Small intestine (tissue), 7 donors: ENCODE measurements around the gene FBH1. TPM values are rescaled to one million over a fixed set of nuclear protein-coding genes. Genes with fewer than 3 reads are reported as not detected.

Source experiments
- DNase-seq, 2 donors: peaks; one replicate each; pipeline versions ENCODE4 v3.0.0 to v3.0.0-alpha.2; 2013
- FAIRE-seq: peaks from 2 replicates; lab custom pipeline; 2012; peaks lifted over from hg19 to GRCh38; lab: Jason Lieb, UNC
- H3K27ac ChIP-seq, 3 donors: one replicate each; pipeline ENCODE4 v1.5.1; 2013; ENCODE audit warnings: low read length in 2 of 3, mild to moderate bottlenecking in 2 of 3, control low read depth in 1 of 3, inconsistent platforms in 1 of 3, low read depth in 1 of 3, moderate library complexity in 1 of 3
- H3K27me3 ChIP-seq, 3 donors: one replicate each; pipeline ENCODE4 v1.6.1; 2013; ENCODE audit warnings: low read length in 3 of 3, inconsistent platforms in 1 of 3; ENCODE audit not compliant: control insufficient read depth in 3 of 3, insufficient read depth in 3 of 3
- H3K36me3 ChIP-seq, 3 donors: one replicate each; pipeline ENCODE4 v1.6.1; 2013; ENCODE audit warnings: low read length in 3 of 3, inconsistent platforms in 1 of 3, low read depth in 1 of 3, mild to moderate bottlenecking in 1 of 3, moderate library complexity in 1 of 3; ENCODE audit not compliant: control insufficient read depth in 3 of 3, insufficient read depth in 2 of 3
- H3K4me1 ChIP-seq, 3 donors: one replicate each; pipeline ENCODE4 v1.6.1; 2013; ENCODE audit warnings: low read length in 2 of 3, inconsistent platforms in 1 of 3, low read depth in 1 of 3, mild to moderate bottlenecking in 1 of 3, moderate library complexity in 1 of 3; ENCODE audit not compliant: control insufficient read depth in 3 of 3, insufficient read depth in 2 of 3
- H3K4me3 ChIP-seq, 3 donors: one replicate each; pipeline ENCODE4 v1.5.1; 2013; ENCODE audit warnings: low read length in 3 of 3, control low read depth in 1 of 3, inconsistent platforms in 1 of 3, low read depth in 1 of 3, mild to moderate bottlenecking in 1 of 3, moderate library complexity in 1 of 3
- H3K9me3 ChIP-seq, 2 donors: one replicate each; pipeline ENCODE4 v1.6.1; 2013; ENCODE audit warnings: low read depth in 1 of 2, low read length in 1 of 2; ENCODE audit not compliant: control insufficient read depth in 2 of 2, insufficient read depth in 1 of 2
- WGBS, 3 donors: extraction: QIAGEN DNeasy Blood & Tissue Kit; methylation state at CpG; one replicate each; pipeline ENCODE4 v1.1.7; 2013; 5-methylcytosine and 5-hydroxymethylcytosine counted together
- polyA plus RNA-seq, 4 donors: library from polyadenylated mRNA; stranded (reverse) in 3 of 4; unstranded in 1 of 4; fragments of 200-250 nt in 3 of 4; fragments of 120-200 nt in 1 of 4; gene quantifications; one replicate each; pipeline versions ENCODE4 v1.2.1 to v1.2.3, GENCODE V29; 2013
- donor health status: healthy with polysubstance abuse.
- donor health status: control.
- donor health status: control.
- donor health status: Bipolar disorder and iron deficiency.
- donor health status: healthy.

Gene FBH1
- polyA plus RNA-seq, 4 donors: 38.8 to 89.9 (median 67.5) TPM

GRCh38 chr10:5970066-5970465 is 80.0 kb downstream of the FBH1 start:
- H3K27me3 ChIP-seq: no peaks in the 10 kb centered on the region
- H3K4me3 ChIP-seq: no peak overlapping the region
- H3K27ac ChIP-seq: no peak overlapping the region
- FAIRE-seq (no peak), DNase-seq (no peak)
- peaks cover 5 to 12% (median 10%) of the 10 kb centered on the region in 3 donors for H3K4me1 ChIP-seq
- 28 to 63% (median 43%) methylated on average over 2 of the region's 2 CpGs for WGBS, 3 donors
- H3K9me3 ChIP-seq: no peaks in the 10 kb centered on the region
- H3K36me3 ChIP-seq: peaks cover 0 to 16% (median 0%) of the 10 kb centered on the region in 3 donors

- Histone ChIP-seq H3K4me1 (peaks cover 5 to 16% (median 10%) of the 10 kb centered on the region in 3 donors), H3K36me3 (peaks cover 0 to 11% (median 0%) of the 10 kb centered on the region in 3 donors), H3K27ac (peak overlapping the region in 1 of 3 donors; percentile 72), H3K27me3 (no peaks in the 10 kb centered on the region), H3K4me3 (no peak overlapping the region), H3K9me3 (no peaks in the 10 kb centered on the region)
- FAIRE-seq (no peak), DNase-seq (no peak)
- 68 to 78% (median 71%) methylated on average over 3 of the region's 3 CpGs for WGBS, 3 donors
These were observed 80.5 kb downstream of the FBH1 start for GRCh38 chr10:5970527-5970926.

- H3K4me1 ChIP-seq: peaks cover 5 to 16% (median 10%) of the 10 kb centered on the region in 3 donors
- DNase-seq: peak; percentile 70 to 96
These were observed 81.3 kb downstream of the FBH1 start for GRCh38 chr10:5971315-5971832.

GRCh38 chr10:5971886-5972285 is 81.8 kb downstream of the FBH1 start:
- 43 to 56% (median 45%) methylated on average over 4 of the region's 4 CpGs for WGBS, 3 donors
- H3K27ac ChIP-seq: peak overlapping the region; percentile 61 to 93 (median 65)
- no peak for FAIRE-seq
- no peak for DNase-seq
- no peak overlapping the region for H3K4me3 ChIP-seq
- peaks cover 5 to 16% (median 10%) of the 10 kb centered on the region in 3 donors for H3K4me1 ChIP-seq
- peaks cover 0 to 6% (median 0%) of the 10 kb centered on the region in 3 donors for H3K36me3 ChIP-seq
- H3K27me3 ChIP-seq: no peaks in the 10 kb centered on the region
- H3K9me3 ChIP-seq: no peaks in the 10 kb centered on the region

More at GRCh38 chr10:5971315-5971832, 81.3 kb downstream of the FBH1 start:
- H3K27me3 ChIP-seq: no peaks in the 10 kb centered on the region
- FAIRE-seq: no peak
- 8 to 40% (median 25%) methylated on average over 8 of the region's 8 CpGs for WGBS, 3 donors
- H3K36me3 ChIP-seq: peaks cover 0 to 6% (median 0%) of the 10 kb centered on the region in 3 donors
- H3K27ac ChIP-seq: peak overlapping the region; percentile 61 to 93 (median 65)
- no peaks in the 10 kb centered on the region for H3K9me3 ChIP-seq
- no peak overlapping the region for H3K4me3 ChIP-seq

GRCh38 chr10:5973069-5973468 is 83.0 kb downstream of the FBH1 start:
- H3K4me3 ChIP-seq: no peak overlapping the region
- 77 to 94% (median 91%) methylated on average over 4 of the region's 4 CpGs for WGBS, 3 donors
- no peak for DNase-seq
- H3K9me3 ChIP-seq: no peaks in the 10 kb centered on the region
- no peaks in the 10 kb centered on the region for H3K27me3 ChIP-seq
- H3K36me3 ChIP-seq: peaks cover 0 to 5% (median 0%) of the 10 kb centered on the region in 3 donors
- peaks cover 5 to 16% (median 10%) of the 10 kb centered on the region in 3 donors for H3K4me1 ChIP-seq
- H3K27ac ChIP-seq: peak overlapping the region in 1 of 3 donors; percentile 72
- no peak for FAIRE-seq

GRCh38 chr10:5975641-5976473 is 85.8 kb downstream of the FBH1 start:
- Histone ChIP-seq H3K36me3 (no peaks in the 10 kb centered on the region), H3K4me1 (peaks cover 5 to 16% (median 8%) of the 10 kb centered on the region in 3 donors), H3K4me3 (peak overlapping the region; percentile 91 to 98 (median 95)), H3K27ac (peak overlapping the region; percentile 92 to 99 (median 98)), H3K27me3 (peaks cover 0 to 5% (median 0%) of the 10 kb centered on the region in 3 donors), H3K9me3 (no peaks in the 10 kb centered on the region)
- 32 to 53% (median 36%) methylated on average over 20 of the region's 20 CpGs for WGBS, 3 donors
- DNase-seq (peak; percentile 42 to 69), FAIRE-seq (no peak)

- FAIRE-seq (no peak), DNase-seq (peak; percentile 54 to 76)
- no peaks in the 10 kb centered on the region for H3K9me3 ChIP-seq
- H3K27ac ChIP-seq: peak overlapping the region; percentile 92 to 99 (median 98)
- H3K36me3 ChIP-seq: no peaks in the 10 kb centered on the region
- peak overlapping the region; percentile 91 to 98 (median 95) for H3K4me3 ChIP-seq
- H3K4me1 ChIP-seq: peaks cover under 1 to 16% (median 3%) of the 10 kb centered on the region in 3 donors
- WGBS, 3 donors: 0 to 1% (median 0%) methylated on average over 59 to 82 of the region's 82 CpGs
- peaks cover 0 to 7% (median 0%) of the 10 kb centered on the region in 3 donors for H3K27me3 ChIP-seq
These were observed 86.7 kb downstream of the FBH1 start for GRCh38 chr10:5976512-5977470.
